HG02623 (cell line): ENCODE data around the gene PSMA7.
A peak's percentile ranks its signal among the peaks of the same experiment; 100 is the strongest.
"Not testable (repeated sequence)": the region's sequence is repeated elsewhere in the genome, so short reads cannot be mapped to it uniquely, and the experiment has no call there.

Source experiments
- ATAC-seq: cut with Tn5 transposase; IDR thresholded peaks from one replicate; pipeline ENCODE4 v1.9.1; 2021; ENCODE audit warnings: moderate library complexity; ENCODE audit not compliant: unreplicated experiment

The PSMA7 gene

GRCh38 chr20:62121776-62122653, 21.2 kb downstream of the PSMA7 start, which contains the start of gene LSM14B:
Gene LSM14B (plus strand): TSS chr20:62122475. CDS start chr20:62122667, 192 bp downstream.
- peak; percentile 67 for ATAC-seq

GRCh38 chr20:62120990-62121775, 22.0 kb downstream of the PSMA7 start:
- ATAC-seq, result peak; percentile 6

- no peak for ATAC-seq
Measured at GRCh38 chr20:62120365-62120762, 22.8 kb downstream of the PSMA7 start.

- ATAC-seq, result no peak
Measured at GRCh38 chr20:62119591-62120364, 23.4 kb downstream of the PSMA7 start.

DNA sequence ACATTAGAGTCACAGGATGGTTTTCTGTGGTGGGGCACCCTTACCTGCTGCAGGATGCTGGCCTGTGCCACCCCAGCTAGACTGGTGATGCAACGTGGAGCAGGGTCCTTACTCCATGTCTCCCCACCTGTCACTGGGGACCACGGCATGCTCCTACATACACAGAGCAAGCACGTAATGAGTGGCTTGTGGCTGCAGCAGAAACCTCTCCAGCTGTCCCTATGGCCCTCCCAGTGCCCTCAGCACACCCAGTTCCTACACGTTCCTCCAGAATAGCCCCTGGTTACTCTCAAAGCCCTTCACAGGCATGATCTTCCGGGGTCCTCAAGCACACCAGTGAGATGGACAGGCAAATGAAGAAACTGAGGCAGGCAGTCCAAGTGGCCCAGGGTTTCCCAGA, 24.1 kb downstream of the PSMA7 start:
- no peak for ATAC-seq

GRCh38 chr20:62118113-62119043, 24.8 kb downstream of the PSMA7 start:
- ATAC-seq, result no peak

GRCh38 chr20:62117658-62118057, 25.5 kb downstream of the PSMA7 start:
- no peak for ATAC-seq

DNA sequence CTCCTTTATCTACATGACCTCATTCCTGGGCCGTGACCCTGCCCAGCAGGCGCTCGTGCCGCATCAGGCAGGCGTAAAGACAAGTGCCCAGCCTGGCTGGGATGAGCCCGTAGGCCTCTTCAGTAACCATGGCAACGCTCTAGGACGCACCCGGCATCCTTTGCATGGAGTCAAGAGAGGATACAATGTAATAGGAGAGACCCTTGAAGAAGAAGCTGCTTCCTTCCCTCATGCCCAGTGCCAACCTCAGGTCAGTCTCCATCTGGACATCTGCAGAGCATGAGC, 25.9 kb downstream of the PSMA7 start:
- ATAC-seq, result no peak

- no peak for ATAC-seq
Measured at GRCh38 chr20:62116558-62117361, 26.4 kb downstream of the PSMA7 start.

DNA sequence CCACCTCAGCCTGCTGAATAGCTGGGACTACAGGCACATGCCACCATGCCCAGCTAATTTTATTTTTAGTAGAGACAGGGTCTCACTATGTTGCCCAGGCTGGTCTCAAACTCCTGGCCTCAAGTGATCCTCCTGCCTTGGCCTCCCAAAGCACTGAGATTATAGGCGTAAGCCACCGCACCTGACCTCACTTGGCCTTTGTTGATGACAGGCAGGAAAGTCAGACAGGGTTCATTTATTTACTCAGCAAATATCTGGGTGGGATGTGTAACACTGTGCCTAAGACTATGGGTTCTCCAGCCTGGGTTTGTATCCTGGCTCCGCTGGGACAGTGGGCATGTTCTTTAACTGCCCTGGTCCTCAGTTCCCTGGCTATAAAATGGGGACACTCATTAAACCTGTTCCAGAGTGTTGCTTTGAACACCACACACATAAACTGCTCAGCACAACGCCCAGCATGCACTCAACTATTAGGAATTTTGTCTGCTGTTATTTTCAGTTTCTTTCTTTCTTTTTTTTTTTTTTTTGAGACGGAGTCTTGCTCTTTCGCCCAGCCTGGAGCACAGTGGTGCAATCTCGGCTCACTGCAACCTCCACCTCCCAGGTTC, 27.3 kb downstream of the PSMA7 start:
- not testable (repeated sequence) for ATAC-seq

- no peak for ATAC-seq
Measured at GRCh38 chr20:62114894-62115293, 28.3 kb downstream of the PSMA7 start.

DNA sequence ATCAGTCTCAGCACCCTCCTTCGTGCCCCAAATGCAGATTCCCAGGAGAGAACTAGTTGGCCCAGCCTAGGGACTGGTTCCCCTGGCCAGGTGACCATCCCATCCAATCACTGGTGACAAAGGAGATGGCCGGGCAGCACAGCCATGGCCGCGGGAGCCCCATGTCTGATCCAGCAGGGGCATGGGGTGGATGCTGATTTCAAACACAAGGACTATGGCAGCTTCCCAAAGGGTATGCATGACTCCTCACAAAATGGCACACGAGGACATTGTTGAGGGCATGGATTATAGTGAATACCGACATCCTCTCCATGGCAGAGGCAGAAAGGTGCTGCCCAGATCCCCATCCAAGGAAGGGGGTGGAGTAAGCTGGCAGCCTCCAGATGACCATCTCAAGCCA, 30.8 kb downstream of the PSMA7 start:
- ATAC-seq, result no peak

- ATAC-seq, result no peak
Measured at GRCh38 chr20:62111148-62111547, 32.0 kb downstream of the PSMA7 start.

- ATAC-seq, result no peak
Measured at GRCh38 chr20:62105592-62105991, 37.6 kb downstream of the PSMA7 start.

DNA sequence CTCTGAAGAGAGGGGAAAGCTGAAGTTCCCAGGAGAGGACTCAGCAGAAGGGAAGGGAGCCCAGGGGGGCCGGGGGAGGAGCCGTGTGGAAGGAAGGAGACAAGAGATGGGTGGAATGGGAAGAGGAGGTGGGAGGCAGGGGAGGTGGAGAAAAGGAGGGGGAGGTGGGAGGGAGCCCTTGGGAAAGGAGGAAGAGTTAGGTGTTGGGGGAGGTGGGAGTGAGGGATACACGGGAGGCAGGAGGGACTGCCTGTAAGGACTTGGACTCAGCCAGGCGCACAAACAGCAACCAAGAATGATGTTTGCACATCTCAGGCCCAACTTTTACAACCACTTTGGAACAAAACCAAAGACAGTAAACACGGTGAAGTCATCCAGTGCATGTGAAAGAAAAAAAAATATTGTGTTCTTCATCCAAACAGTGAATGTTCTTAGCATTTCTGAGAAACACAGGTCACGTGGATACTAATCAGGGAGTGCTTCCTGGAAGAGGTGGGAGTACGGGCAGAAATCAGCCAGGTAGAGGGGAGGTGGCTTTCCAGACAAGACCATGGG, 38.3 kb downstream of the PSMA7 start:
- ATAC-seq, result no peak

DNA sequence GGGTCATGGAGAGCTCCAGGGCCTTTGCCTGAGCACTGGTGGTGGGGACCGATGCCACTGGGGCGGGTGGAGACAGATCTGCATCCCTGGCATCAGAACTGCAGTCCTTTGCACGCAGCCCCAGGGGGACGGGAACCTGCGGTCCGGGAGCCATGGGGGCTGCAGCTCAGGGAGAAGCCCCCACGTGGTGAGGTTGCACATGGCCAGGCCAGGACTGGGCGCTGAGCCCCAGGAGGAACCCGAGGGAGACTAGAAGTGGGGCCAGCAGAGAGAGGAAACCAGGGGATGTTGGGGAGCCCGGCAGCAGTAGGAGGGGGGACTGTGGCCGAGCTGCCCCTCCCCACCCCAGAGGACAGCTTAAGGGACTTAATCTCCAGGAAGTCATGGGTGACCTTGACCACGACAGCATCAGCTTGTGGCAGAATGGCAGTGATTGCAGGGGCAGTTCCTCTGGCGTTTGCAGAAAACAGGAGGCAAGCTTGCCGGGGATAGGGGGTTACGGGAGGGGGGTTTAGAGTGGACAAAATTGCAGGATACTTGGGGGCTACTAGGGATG, 38.9 kb downstream of the PSMA7 start:
- ATAC-seq, result no peak

GRCh38 chr20:62103508-62104233, 39.5 kb downstream of the PSMA7 start:
- ATAC-seq, result no peak

DNA sequence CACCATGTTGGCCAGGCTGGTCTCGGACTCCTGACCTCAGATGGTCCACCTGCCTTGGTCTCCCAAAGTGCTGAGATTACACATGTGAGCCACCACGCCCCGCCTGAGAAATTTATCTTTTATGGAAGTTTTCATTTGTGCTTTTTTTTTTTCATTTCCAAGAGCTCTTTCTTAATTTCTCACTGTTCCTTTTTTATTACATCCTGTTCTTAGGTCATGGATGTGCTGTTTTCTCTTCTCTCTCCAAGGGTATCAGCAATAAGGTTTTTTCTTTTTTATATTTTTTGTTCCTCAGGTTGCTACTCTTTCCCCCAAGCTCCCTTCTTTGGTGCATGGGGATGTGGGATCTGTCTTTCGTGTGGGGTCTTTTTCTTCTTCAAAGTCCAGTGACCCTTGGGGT, 42.1 kb downstream of the PSMA7 start:
- no peak for ATAC-seq
